ENCODE results near the gene SYNRG. TPM values are rescaled to one million over a fixed set of nuclear protein-coding genes. Genes with fewer than 3 reads are reported as not detected.

Gene SYNRG
- total and polyA plus RNA-seq, 2 of the 13 experiments (the other 11 are each of a cell fraction or from before 2014, with no cell fraction given) = 7.3 to 8.7 TPM

DNA sequence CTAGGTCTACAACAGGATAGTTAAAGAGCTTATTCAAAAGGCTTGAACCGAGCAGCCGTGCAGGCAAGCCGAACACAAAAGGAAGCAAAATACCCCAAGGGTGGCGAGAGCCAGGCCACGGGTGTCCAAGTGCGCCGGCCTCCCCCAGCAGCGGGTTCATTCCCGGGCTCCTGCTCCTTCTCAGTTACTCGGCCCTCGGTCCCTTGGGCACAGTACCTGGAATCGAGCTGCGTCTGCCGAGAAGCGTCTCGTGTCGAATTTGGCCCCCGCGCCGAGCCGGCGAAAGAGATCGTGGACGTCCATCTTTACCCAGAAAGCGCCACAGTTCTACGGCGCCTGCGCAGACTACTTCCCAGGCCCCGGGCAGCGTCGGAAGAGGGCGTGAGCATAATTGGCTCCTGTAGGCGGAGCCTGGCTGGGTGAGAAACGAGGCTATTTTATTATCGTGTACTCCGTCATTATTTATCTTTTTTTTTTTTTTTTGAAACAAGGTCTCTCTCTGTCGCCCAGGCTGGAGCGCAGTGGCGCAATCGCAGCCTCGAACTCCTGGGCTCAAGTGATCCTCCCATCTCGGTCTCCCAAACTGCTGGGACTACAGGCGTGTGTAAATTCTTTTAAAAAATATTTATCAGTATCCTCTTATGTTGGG is 34.0 kb upstream of the SYNRG start, which contains the start of gene DDX52 (continued):
- TF ChIP-seq, protein P1, sequence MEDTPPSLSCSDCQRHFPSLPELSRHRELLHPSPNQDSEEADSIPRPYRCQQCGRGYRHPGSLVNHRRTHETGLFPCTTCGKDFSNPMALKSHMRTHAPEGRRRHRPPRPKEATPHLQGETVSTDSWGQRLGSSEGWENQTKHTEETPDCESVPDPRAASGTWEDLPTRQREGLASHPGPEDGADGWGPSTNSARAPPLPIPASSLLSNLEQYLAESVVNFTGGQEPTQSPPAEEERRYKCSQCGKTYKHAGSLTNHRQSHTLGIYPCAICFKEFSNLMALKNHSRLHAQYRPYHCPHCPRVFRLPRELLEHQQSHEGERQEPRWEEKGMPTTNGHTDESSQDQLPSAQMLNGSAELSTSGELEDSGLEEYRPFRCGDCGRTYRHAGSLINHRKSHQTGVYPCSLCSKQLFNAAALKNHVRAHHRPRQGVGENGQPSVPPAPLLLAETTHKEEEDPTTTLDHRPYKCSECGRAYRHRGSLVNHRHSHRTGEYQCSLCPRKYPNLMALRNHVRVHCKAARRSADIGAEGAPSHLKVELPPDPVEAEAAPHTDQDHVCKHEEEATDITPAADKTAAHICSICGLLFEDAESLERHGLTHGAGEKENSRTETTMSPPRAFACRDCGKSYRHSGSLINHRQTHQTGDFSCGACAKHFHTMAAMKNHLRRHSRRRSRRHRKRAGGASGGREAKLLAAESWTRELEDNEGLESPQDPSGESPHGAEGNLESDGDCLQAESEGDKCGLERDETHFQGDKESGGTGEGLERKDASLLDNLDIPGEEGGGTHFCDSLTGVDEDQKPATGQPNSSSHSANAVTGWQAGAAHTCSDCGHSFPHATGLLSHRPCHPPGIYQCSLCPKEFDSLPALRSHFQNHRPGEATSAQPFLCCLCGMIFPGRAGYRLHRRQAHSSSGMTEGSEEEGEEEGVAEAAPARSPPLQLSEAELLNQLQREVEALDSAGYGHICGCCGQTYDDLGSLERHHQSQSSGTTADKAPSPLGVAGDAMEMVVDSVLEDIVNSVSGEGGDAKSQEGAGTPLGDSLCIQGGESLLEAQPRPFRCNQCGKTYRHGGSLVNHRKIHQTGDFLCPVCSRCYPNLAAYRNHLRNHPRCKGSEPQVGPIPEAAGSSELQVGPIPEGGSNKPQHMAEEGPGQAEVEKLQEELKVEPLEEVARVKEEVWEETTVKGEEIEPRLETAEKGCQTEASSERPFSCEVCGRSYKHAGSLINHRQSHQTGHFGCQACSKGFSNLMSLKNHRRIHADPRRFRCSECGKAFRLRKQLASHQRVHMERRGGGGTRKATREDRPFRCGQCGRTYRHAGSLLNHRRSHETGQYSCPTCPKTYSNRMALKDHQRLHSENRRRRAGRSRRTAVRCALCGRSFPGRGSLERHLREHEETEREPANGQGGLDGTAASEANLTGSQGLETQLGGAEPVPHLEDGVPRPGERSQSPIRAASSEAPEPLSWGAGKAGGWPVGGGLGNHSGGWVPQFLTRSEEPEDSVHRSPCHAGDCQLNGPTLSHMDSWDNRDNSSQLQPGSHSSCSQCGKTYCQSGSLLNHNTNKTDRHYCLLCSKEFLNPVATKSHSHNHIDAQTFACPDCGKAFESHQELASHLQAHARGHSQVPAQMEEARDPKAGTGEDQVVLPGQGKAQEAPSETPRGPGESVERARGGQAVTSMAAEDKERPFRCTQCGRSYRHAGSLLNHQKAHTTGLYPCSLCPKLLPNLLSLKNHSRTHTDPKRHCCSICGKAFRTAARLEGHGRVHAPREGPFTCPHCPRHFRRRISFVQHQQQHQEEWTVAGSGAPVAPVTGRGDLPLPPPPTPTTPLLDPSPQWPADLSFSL (CRISPR knock-in tag; IDR thresholded peaks at IDR 0.05) = no peak
- peak; percentile 82 for TF ChIP-seq ZNF501 (CRISPR knock-in tag; IDR thresholded peaks at IDR 0.05)
- TF ChIP-seq, protein P2, sequence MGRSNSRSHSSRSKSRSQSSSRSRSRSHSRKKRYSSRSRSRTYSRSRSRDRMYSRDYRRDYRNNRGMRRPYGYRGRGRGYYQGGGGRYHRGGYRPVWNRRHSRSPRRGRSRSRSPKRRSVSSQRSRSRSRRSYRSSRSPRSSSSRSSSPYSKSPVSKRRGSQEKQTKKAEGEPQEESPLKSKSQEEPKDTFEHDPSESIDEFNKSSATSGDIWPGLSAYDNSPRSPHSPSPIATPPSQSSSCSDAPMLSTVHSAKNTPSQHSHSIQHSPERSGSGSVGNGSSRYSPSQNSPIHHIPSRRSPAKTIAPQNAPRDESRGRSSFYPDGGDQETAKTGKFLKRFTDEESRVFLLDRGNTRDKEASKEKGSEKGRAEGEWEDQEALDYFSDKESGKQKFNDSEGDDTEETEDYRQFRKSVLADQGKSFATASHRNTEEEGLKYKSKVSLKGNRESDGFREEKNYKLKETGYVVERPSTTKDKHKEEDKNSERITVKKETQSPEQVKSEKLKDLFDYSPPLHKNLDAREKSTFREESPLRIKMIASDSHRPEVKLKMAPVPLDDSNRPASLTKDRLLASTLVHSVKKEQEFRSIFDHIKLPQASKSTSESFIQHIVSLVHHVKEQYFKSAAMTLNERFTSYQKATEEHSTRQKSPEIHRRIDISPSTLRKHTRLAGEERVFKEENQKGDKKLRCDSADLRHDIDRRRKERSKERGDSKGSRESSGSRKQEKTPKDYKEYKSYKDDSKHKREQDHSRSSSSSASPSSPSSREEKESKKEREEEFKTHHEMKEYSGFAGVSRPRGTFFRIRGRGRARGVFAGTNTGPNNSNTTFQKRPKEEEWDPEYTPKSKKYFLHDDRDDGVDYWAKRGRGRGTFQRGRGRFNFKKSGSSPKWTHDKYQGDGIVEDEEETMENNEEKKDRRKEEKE (IDR thresholded peaks at IDR 0.05) = no peak
- no peak for TF ChIP-seq ZNF296 (CRISPR knock-in tag; conservative IDR thresholded peaks at IDR 0.05)
- TF ChIP-seq ZBTB2 (CRISPR knock-in tag; IDR thresholded peaks at IDR 0.05; ENCODE audit: low read depth) = no peak
- no peak for TF ChIP-seq ZNF839 (CRISPR knock-in tag; IDR thresholded peaks at IDR 0.05; ENCODE audit: borderline replicate concordance)
- TF ChIP-seq ZNF570 (CRISPR knock-in tag; IDR thresholded peaks at IDR 0.05; ENCODE audit: borderline replicate concordance) = no peak
- TF ChIP-seq ZNF407 (CRISPR knock-in tag; IDR thresholded peaks at IDR 0.05; ENCODE audit: not compliant biosample characterization) = peak; percentile 81
- TF ChIP-seq NFRKB (IDR thresholded peaks at IDR 0.05) = no peak

Data from HepG2 (cell line).